Measurements from ENCODE around the gene PTPN5. TPM values are rescaled to one million over a fixed set of nuclear protein-coding genes. Genes with fewer than 3 reads are reported as not detected.

The PTPN5 gene
- total RNA-seq, 1 experiment from 2014 or later: not detected

DNA sequence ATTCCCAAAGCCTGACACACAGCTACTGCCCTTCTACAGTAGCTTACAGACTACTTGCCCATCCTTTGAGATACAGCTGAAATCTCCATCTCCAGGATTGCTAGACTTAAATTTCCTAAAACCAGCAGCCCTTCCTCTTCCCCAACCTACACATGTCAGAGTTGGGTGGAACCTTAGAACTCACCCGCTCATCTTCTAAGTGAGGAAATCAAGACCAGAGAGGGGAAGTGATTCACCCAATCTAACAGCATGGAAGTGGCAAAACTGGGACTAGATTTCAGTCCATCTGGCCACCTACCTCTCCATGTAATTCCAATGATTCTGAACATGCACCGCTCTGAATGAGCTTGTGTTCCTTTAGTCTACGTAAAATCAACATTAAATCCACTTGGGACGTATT, 94.0 kb downstream of the PTPN5 start:
- Histone ChIP-seq H3K79me2 (ENCODE audit: insufficient read depth, low read length) (no peaks in the 10 kb centered on the region), H4K20me1 (ENCODE audit: insufficient read depth) (no peaks in the 10 kb centered on the region), H2AFZ (ENCODE audit: low read depth, low read length, poor library complexity, severe bottlenecking) (peak overlapping the region; percentile 74), H3K4me3 (replicated peaks in 1 of 2; ENCODE audit: low read depth in 1 of 2, low read length in 2 of 2) (no peak overlapping the region), H3K9me2 (ENCODE audit: insufficient read depth) (no peaks in the 10 kb centered on the region), H3K9ac (ENCODE audit: low read length) (no peak overlapping the region), H3K27me3 (ENCODE audit: insufficient read depth, low read length) (no peaks in the 10 kb centered on the region), H3K9me3 (ENCODE audit: control insufficient read depth in 1 of 2, insufficient read depth in 1 of 2, low read depth in 1 of 2, low read length in 2 of 2) (no peaks in the 10 kb centered on the region), H3K4me2 (ENCODE audit: low read length) (no peak overlapping the region), H3K4me1 (ENCODE audit: control insufficient read depth in 1 of 2, insufficient read depth in 2 of 2, low read length in 2 of 2) (peaks cover 19 to 25% of the 10 kb centered on the region in 2 experiments), H3K36me3 (ENCODE audit: control insufficient read depth in 1 of 2, insufficient read depth in 2 of 2, low read length in 2 of 2) (no peaks in the 10 kb centered on the region), H3K27ac (ENCODE audit: low read depth, low read length) (no peak overlapping the region)
- ChIA-PET POLR2A (no interaction called here), CTCF (no interaction called here), RAD21 (ENCODE audit: low non-redundant PET in 1 of 2, low total read pairs in 2 of 2, uncharacterized antibody in 2 of 2, unreplicated experiment in 2 of 2) (no interaction called here)
- no peak for DNase-seq (ENCODE audit: low read depth, low spot score)
- TF ChIP-seq, protein P1, sequence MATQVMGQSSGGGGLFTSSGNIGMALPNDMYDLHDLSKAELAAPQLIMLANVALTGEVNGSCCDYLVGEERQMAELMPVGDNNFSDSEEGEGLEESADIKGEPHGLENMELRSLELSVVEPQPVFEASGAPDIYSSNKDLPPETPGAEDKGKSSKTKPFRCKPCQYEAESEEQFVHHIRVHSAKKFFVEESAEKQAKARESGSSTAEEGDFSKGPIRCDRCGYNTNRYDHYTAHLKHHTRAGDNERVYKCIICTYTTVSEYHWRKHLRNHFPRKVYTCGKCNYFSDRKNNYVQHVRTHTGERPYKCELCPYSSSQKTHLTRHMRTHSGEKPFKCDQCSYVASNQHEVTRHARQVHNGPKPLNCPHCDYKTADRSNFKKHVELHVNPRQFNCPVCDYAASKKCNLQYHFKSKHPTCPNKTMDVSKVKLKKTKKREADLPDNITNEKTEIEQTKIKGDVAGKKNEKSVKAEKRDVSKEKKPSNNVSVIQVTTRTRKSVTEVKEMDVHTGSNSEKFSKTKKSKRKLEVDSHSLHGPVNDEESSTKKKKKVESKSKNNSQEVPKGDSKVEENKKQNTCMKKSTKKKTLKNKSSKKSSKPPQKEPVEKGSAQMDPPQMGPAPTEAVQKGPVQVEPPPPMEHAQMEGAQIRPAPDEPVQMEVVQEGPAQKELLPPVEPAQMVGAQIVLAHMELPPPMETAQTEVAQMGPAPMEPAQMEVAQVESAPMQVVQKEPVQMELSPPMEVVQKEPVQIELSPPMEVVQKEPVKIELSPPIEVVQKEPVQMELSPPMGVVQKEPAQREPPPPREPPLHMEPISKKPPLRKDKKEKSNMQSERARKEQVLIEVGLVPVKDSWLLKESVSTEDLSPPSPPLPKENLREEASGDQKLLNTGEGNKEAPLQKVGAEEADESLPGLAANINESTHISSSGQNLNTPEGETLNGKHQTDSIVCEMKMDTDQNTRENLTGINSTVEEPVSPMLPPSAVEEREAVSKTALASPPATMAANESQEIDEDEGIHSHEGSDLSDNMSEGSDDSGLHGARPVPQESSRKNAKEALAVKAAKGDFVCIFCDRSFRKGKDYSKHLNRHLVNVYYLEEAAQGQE (IDR thresholded peaks at IDR 0.05; ENCODE audit: low read depth): no peak
- TF ChIP-seq RAD21 (IDR thresholded peaks at IDR 0.05; ENCODE audit: low read depth) (no peak), POLR2A (IDR thresholded peaks at IDR 0.05; ENCODE audit: borderline replicate concordance, extremely low read depth, insufficient read depth, insufficient read length) (no peak), FOSL1 (IDR thresholded peaks at IDR 0.05; ENCODE audit: low read depth) (no peak), SP1 (IDR thresholded peaks at IDR 0.05; ENCODE audit: low read depth) (no peak), SIN3A (IDR thresholded peaks at IDR 0.05; ENCODE audit: low read depth) (no peak), JUND (IDR thresholded peaks at IDR 0.05) (no peak)
- TF ChIP-seq, protein P2, sequence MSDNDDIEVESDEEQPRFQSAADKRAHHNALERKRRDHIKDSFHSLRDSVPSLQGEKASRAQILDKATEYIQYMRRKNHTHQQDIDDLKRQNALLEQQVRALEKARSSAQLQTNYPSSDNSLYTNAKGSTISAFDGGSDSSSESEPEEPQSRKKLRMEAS (IDR thresholded peaks at IDR 0.05): no peak
- no TSS peak for BruUV-seq (replicated peaks)
- intact Hi-C loops (cut with micrococcal nuclease): no loop called here
- no peak for ATAC-seq
